UCSD-AML1 (cell line): ENCODE measurements around the gene SPSB4.
"Not testable (repeated sequence)": the region's sequence is repeated elsewhere in the genome, so short reads cannot be mapped to it uniquely, and the experiment has no call there.

Experiments
- DNase-seq: peaks from one replicate; lab custom pipeline; 2025; ENCODE audit not compliant: unreplicated experiment; lab: John Stamatoyannopoulos, UW

The SPSB4 gene

DNA sequence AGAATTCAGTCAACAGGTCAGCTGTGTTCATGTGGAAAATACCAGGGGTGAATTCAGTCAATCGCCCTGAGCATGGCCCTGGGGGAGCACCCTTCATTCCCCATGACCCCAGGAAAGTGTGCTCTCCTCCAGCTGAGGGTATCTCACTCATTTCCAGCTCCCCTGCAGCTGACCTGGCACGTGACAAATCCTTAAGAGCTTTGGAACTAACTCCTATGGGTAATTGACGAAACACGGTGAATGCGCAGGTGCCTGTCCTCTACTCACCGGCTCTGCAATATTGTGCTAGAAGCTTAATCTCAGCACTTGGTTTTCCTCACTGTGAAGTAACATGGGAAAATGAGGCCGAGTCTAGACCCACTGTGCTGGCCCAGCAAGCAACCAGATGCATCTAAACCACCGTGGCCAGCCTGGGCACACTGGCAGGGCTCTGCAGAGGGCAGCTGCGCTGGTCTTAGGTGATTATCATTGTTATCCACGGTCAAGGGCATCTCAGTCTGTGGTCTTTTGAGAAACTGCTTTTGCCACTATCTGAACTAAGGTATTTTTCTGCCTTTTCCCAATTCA lies 63.1 kb downstream of the SPSB4 start:
- no peak for DNase-seq

DNA sequence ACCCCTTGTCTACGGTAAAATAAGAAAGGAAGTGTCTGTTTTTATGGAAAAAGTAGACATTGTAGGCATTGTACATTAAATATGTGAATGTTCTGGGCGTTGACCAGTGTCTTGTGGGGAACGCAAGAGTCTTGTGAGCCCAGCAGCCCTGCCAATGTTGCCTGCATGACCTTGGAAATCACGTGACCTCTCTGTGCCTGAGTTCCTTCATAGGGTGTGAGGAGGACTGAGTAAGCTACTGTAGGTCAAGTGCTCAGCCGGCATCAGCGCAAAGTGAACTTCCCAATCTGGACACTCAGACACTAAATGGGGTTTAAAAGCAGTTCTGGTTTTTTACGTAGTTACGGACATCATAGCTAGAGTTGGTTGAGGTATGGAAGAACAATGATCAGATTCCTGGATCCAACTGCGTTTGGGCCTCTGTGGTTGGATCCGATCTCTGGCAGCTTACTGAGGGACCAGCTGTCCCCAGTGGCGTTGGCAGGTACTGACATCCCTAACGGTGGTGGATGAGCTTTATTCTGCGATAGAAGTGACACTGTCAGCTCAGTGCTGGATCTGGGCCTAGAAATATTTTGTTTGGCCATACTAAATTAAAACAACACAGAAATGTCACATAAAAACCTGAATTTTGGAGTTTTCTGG lies 63.8 kb downstream of the SPSB4 start:
- DNase-seq: no peak

DNA sequence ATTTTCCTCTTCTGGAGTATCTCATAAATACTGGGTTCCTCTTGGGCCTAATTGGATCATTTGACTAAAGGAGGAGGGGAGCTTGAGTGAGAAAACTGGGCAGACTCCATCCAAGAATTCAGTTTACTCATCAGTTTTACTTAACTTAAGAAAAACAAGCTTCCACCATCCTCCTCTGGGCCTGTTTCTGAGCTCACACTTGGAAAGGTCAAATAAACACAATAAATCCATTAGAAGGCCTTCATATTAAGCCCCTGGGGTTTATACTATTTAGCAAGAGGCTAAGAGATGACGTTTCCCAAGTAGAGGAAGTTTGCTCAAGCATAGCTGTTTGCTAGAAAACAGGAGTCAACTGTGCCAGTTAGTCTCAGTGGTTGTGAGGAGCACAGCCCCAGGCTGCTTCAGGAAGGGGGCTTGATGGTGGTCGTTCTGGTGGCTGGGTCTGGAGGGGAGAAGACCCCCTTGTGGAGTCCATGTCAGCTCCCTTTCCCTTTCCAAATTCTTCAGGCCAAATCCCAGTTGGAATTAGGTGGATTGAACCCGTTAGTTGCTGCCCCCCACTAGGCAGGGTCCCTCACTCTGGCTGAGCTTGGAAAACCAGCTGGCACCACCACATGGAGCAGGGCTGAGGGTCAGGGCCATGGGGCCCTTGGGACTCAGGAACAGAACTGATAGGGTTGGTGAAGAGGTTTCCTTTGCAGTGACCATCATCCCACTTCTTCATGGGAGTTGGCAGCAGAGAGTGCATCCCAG lies 64.8 kb downstream of the SPSB4 start:
- no peak for DNase-seq

DNA sequence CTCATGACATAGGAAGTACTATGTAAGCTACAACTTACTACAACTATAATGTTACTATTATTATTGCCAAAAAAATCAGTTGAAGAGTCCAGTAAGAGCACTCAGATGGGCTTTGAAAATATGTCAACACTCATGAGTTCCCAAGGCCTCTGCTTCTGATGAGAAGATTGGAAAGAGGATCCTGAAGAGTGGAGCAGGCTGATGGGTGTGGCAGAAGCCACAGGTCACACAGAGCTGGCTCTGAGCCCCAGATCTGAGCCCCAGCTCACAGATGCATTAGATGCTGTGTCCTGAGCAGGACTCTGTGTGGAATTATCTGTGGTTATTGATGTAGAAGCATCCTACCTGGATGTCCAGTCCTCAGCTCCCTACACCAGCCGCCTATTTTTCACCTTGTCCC lies 65.6 kb downstream of the SPSB4 start:
- DNase-seq: no peak

DNA sequence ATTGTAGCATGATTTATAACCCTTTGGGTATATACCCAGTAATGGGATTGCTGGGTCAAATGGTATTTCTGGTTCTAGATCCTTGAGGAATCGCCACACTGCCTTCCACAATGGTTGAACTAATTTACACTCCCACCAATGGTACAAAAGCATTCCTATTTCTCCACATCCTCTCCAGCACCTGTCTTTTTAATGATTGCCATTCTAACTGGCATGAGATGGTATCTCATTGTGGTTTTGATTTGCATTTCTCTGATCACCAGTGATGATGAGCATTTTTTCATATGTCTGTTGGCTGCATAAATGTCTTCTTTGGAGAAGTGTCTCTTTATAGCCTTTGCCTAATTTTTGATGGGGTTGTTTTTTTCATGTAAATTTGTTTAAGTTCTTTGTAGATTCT lies 66.8 kb downstream of the SPSB4 start:
- not testable (repeated sequence) for DNase-seq

DNA sequence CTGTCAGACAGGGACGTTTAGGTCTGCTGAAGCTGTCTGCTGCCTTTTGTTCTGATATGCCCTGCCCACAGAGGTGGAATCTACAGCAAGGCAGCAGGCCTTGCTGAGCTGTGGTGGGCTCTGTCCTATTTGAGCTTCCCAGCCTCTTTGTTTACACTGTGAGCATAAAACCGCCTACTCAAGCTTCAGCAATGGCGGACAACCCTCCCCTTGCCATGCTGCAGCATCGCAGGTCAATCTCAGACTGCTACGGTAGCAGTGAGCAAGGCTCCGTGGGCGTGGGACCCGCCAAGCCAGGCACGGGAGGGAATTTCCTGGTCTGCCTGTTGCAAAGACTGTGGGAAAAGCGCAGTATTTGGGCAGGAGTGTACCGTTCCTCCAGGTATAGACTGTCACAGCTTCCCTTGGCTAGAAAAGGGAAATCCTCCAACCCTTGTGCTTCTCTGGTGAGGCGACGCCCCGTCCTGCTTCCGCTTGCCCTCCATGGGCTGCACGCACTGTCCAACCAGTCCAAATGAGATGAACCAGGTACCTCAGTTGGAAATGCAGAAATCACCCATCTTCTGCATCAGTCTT lies 71.4 kb downstream of the SPSB4 start:
- no peak for DNase-seq

DNA sequence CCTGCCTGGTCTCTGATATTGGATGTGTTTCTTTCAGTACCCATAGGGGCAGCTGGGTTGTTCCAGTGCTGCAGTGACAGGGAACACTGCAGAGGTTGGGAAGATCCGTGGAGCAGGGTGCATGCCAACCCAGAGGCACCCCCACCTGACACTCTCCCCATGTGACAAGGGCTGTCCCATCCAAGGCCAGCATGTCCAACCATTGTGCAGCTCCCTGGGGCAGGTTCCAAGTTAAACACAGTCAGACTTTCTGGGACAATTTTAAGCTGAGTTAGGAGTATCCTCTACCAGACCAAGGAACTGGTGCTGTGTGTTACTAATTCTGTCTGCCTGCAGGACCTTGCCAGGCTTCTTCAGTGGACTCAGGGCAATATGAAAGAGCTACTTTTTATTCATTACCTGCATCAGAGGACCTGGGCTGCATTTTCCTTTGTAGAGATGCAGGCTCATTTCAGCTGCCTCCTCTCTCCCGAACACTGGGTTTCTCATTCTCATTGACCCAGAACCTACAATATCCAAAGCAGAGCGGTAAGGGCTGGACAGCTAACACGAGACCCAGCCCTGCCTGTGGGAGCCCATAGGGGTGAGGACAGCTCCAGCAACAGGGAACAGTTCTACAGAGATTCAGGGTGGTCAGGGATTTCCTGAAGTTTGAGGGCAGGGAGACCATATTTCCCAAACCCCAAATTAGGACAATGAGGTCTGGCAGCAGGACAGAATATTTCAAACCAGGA lies 72.7 kb downstream of the SPSB4 start:
- no peak for DNase-seq

DNA sequence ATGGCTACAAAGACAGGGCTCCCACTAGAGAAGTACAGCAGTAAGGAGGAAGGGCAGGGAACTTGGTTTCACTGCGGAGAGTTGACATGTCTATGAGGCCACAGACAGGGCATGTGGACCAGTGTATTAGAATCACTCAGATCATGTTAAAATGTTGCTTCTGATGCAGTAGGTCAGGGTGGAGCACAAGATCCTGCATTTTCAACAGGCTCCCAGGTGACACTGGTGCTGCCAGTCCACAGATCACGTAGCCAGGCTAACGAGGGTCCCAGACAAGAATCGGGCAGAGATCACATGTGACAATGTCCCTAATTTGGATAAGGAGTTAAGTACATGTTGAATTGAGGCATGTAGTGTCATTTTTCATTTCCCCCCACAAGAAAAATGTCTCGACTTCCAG lies 73.6 kb downstream of the SPSB4 start:
- no peak for DNase-seq

DNA sequence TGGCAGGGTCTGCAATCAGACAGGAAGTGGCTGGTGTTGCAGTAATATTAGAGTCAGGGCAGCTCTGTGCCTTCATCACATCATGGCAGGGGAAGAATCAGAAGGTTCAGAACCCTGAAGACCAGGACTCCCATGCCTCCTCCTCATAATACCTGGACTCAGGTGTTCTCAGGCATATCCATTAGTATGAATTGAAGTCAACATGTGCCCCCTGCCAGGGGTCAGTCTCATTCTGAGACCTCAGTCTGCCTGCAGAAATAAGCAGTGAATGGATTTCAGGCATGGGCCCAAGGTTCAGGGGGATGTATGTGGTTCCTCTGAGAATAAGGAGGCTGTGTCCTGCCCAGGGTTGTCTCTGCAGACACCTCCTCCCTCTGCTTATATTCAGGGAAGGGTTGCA lies 74.2 kb downstream of the SPSB4 start:
- DNase-seq: no peak

DNA sequence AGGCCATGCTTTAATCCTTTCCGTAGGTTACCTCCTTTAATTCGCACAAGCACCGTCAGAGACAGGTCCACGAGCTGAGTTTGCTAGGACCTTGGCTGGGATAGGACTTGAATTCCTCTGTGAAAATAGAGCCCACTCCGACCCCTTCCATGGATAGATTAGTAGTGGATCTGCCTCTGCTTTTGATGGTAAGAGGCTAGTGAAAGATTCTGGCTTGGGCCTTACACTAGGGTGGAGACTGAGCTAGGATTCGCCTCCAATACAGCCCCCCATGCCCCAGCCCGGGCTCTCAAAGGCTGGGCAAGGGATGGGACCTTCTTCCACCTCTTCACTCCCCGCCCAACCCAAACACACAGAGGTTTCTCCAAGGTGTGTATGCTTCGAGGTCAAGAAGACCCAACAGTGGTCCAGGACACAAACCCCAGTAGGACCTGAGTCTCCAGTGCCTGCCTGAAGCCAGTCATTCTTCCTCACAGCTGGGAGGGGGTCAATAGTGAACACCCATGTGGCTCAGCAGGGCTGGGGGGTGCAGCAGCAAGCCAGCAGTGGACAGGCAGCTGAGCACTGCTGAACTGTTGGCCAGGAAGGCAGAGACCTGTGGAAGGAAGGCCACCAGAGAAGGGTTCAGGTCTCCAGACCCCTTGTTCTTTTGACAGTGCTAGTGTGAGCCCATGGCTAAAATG lies 75.7 kb downstream of the SPSB4 start:
- DNase-seq: no peak

DNA sequence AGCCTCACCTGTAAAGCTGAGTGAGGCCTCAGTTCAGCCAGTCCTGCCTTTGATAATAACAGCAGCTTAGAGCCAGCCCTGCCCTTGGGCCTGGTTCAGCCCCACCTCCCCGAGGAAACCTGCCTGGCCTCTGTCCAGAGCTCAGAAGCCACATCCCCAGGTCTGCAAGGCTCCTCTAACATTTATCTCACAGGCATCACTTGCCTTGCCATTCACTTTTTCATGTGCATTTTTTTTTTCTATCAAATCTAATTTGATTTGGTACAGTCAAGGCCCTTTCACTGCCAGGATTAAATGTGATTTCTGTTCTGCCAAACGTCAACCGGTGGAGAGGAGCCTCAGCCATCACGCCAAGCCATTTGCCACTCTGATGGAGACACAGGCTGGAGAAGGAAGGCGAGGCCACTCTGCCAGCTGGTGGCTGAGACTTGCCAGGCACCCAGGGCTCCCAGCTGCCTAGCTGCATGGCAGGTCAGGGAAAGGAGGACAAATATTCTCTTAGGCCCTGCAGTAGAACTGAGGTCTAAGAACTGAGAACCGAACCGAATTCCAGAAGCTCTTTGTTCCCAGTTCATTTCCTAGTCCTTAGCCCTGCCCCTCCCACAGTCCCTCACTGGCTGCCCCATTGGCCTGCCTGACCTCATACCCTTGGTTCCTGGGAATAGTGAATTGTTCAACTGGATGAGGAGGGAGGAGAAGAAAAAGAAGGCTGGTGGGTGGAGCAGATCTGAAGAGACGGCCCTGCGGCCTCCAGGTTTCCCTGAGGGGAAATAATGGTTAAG lies 76.4 kb downstream of the SPSB4 start:
- no peak for DNase-seq

DNA sequence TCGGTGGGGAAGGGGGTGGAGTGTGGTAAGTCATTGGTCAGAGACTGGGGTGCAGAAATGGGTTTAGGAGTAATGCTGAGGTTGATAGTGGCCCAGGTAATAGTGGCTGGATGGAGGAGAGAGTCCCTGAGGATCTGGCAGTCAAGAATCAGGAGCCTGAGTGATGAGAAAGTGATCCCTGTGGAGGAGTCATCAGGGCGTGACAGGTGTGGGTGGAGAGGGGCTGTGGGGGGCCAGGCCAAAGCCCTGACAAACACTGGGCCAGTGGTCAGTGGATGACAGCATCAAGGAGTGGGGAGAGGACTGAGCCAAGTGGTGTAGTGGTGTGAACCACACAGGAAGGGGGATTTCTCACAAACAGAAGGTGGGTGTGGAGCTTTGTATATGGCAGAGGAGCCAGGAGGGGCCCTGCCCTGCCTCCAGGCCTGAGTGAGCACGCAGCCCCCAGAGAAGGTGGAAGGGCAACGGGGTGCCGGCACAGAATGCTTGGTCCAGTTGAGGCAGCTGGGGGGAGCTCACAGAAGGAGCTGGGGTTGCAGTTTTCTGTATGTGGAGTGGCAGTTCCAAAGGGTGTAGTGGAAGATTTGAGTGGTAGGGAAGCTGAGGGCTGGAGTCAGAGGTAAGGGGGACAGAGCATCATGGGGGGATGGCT lies 77.1 kb downstream of the SPSB4 start:
- no peak for DNase-seq

DNA sequence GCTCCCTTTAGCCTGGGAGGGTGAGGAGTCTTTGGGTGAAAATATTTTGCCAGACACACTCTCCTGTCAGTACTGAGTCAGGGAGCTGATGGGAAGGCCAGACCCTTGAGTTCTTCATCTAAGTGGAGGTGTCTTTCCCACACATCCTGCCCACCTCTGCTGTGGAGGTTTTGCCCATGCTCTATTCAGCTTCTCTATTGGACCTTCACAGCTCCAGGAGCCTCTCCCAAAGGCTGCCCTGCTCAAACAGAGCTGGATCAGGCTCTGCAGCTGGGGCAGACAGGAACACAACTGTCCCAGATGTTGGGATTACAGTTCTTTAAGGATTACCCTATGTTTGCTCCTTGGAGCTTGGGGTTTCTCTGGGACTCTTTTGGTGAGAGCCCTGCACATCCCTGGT lies 77.9 kb downstream of the SPSB4 start:
- DNase-seq: no peak

DNA sequence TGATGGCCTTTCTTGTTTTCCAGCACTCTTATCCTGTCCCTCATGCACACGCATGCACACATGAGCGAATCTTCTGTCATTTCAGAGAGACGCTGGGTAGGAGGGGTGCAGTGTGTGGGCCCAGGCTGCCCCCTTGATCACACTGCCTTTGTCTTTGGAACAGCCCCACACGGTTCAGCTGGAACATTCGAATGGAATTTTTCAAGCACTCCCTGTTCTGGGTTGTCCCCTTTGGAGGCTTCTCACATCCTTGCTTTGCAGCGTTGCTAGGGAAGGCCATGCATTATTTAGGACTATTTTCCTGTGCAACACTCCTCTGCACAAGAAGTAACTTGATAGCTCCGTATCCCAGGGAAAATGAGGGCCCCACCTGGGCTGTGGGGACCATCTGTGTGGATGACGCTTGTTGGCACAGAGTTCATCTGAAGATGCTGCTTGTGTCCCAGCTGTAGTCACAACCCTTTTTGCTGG lies 78.4 kb downstream of the SPSB4 start:
- no peak for DNase-seq

DNA sequence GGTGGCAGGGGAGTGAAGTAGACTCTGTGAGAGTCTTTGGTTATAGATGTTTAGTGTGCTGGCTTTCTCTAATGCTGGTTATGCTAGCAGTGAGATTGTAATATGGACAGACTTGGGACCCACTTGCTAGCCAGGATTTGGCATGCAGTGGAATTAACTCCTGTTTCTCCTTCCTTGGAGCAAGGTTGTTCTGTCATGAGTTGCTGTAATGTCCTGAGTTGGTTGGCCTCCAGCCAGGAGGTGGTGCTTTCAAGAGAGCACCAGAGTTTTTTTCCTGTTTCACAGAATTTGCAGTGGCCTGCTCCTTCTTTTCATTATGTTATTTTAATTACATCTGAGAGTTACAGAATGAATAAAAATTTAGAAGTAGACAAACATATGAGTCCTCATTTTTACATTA lies 92.4 kb downstream of the SPSB4 start:
- DNase-seq: no peak

DNA sequence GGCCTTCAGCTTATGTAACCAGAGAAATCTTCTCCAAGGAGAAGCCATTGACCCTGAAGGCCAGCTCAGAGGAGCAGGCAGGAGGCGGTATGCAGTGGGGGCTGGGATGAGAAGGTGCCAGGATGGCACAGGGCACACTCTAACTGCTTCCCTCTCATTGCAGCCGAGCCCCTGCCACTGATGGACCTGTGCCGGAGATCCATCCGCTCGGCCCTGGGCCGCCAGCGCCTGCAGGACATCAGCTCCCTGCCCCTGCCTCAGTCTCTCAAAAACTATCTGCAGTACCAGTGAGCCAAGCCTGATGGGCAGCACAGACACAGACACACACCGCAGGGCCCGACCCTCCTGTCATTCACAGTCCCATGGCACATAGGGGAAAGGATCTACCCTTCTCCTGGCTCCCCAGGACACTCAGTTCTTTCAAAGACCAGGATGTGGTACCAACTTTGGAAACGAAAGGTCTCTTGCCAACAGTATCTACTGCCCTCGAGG lies 95.9 kb downstream of the SPSB4 start:
- no peak for DNase-seq

DNA sequence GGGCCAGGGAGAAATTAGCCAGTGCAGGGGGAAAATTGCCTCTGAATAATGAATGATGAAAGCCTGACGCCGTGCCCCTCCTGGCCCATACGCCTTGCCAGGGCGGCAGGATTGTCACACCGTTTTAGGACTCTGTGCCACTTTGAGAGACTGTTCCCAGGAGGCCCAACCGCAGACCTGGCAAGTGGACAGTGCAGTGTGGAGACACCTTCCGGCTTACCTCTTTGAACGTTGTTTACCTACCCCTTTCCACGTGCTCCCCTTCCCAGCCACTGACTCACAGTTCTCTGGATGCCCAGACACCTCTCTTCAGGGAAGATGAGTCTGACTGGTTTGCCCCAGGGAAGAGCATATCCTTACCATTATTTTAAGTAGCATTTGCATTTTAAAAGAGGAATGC lies 96.5 kb downstream of the SPSB4 start:
- no peak for DNase-seq

DNA sequence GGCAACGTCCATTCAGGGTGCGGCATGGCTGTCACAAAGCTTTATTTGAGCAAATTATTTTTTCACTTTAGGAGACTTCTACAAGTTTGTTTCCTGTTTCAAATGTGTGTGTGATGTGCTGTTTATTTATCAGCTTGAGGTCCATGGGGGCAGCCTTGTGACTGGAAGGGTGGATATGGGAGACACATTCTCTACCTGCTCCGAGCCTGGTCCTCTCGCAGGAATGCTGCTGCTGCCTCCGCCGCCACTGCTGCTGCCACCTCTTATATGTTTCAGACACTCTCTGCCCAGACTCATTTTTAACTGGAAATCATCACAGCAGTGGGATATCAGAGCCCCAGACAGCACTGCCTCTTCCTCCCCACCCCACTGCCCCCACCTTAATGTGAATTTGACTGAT lies 97.0 kb downstream of the SPSB4 start:
- no peak for DNase-seq

DNA sequence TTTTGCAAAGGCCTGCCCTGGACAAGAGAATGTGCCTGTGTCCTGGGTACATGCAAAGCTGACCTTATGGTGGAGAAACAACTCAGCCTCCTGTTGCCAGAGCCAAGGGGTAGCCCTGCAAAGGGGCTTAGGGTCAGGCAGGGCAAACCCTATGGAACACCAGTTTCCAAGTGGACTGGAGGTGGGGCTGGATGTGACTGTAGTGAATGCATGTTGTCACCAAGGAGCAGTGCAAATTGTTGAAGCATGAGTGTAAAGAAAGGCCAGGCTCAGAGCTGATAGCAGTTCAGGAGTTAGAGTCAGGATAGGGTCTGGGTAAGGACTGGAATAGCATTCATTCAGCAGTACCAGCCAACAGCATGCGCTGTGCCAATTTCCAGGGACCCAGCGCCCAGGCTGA lies 97.6 kb downstream of the SPSB4 start:
- no peak for DNase-seq
